ENCODE data around the gene GRIK4.

DNA sequence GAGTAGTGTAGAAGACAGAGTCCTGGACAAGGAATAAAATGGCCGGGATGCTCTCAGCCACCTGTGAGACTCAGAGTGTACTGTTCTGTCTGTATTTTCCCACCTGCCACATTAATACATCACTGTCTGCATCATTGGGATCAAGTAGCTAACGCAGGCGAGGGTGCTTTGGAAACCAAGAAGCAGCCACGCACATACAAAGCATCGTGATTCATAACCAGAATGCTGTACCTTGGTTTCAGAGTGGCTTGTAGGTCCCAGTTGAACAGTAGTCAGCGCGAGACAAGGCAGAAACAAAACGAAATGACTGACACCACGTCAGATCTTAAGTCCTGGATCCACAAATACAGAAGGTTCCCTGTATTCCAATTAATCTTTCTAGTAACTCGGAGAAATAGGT is 198.3 kb downstream of the GRIK4 start:
- TF ChIP-seq EZH2 (IDR thresholded peaks at IDR 0.05; ENCODE audit: borderline replicate concordance, low read length) = no peak
- TF ChIP-seq, protein P1, sequence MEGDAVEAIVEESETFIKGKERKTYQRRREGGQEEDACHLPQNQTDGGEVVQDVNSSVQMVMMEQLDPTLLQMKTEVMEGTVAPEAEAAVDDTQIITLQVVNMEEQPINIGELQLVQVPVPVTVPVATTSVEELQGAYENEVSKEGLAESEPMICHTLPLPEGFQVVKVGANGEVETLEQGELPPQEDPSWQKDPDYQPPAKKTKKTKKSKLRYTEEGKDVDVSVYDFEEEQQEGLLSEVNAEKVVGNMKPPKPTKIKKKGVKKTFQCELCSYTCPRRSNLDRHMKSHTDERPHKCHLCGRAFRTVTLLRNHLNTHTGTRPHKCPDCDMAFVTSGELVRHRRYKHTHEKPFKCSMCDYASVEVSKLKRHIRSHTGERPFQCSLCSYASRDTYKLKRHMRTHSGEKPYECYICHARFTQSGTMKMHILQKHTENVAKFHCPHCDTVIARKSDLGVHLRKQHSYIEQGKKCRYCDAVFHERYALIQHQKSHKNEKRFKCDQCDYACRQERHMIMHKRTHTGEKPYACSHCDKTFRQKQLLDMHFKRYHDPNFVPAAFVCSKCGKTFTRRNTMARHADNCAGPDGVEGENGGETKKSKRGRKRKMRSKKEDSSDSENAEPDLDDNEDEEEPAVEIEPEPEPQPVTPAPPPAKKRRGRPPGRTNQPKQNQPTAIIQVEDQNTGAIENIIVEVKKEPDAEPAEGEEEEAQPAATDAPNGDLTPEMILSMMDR (IDR thresholded peaks at IDR 0.05; ENCODE audit: low read length) = no peak

Data from OCI-LY1 (cell line).